GM19035 (cell line): ENCODE measurements around the gene ADCY9.
A peak's percentile ranks its signal among the peaks of the same experiment; 100 is the strongest.
"Not testable (repeated sequence)": the region's sequence is repeated elsewhere in the genome, so short reads cannot be mapped to it uniquely, and the experiment has no call there.

Experiments used
- ATAC-seq: cut with Tn5 transposase; IDR thresholded peaks from one replicate; pipeline ENCODE4 v1.9.1; 2021; ENCODE audit not compliant: unreplicated experiment

ADCY9 gene

DNA sequence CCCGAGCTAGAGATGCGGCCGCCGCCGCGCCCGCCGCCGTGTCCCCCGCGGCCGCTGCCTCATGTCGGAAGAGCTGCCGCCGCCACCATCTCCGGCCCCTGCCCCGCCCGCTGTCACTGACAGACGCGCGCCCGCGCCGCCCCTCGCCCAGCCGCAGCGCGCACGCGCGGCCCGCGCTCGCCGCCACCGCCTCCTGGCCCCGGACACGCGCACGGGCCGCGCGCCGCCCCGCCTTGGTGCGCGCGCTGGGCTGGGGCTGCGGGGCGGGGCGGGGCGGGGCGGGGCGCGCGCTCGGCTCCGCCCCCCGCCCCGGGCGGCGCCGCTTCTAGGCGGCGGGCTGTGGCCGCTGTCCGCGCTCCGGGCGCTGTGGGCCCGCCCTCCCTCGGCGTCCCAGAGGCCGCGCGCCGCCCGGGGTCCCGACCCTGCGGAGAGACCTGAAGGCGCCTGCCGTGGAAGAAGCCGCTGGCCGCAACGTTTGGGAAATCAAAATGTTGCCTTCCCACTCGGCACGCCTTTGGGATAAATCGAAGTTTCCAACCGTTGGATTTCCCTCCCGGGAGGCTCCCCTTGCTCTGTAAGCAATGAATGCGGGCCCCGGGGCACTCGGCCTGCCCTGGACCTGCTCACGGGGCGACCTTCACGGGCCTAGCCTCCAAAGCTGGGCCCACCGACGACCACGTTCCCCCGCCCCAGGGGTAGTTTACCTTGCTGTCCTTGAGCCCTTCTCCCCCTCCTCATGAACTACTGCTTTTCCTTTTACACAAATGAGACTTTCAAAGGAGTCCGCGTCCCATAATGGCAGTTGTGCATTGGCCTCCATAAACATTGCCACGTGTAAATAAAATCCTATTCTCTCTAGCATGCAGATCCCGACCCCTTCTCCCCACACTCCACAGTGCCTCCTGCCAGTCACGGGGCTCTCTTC, at the start of gene ADCY9:
TSS of gene ADCY9 (minus strand) at position 118 of the 925 bp plus-strand sequence. CDS start 1,000 bp downstream, outside the sequence.
- ATAC-seq, result peak; percentile 78

DNA sequence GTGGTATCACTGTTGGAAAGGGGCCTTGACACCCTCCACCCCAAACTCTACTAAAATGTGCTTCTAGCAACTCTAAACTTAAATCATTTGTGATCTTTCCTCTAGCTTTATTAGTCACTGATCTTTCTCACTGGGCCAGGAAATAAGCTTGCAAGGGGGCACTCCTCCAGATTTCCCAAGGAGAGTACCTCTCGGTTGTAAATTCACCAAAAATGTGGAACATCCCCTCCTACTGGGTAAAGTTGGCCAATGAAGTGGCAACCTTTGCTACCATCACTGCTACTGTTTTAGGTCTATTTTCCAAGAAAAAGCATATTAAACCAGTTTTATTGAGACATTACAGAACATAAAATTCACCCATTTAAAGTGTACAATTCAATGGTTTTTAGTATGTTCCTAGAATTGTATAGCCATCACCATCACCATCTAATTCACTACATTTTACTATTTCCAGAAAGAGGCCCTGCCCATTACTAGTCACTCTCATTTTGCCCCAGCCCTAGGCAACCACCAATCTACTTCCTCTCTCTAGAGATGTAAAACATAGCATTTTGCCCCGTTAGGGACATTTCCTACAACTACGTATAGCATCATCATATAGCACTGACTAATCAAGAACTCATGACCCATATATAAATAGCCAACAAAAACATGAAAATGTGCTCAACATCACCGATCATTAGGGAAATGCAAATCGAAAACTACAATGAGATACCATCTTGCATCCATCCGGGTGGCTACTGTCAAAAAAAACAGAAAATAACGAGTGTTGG, 44.6 kb upstream of the ADCY9 start:
- no peak for ATAC-seq

DNA sequence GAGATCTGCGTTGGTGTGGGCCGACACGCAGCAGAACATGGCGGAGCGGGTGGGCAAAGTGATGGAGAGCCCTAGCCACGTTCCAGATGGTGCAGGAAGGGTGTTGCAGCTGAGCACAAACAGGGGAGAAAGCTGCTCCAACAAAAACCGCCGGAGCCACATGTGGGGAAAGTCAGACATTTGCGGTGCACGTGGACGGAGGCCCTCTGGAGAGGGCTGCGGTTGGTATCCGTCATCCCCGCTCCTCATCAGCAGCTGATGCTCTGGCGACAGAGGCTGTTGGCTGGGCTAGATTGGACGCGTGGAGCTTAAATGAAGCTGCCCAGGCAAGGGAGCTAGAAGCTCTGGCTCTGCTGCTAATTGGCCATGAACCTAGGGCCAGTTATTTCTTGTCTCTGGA, 43.5 kb upstream of the ADCY9 start:
- no peak for ATAC-seq

DNA sequence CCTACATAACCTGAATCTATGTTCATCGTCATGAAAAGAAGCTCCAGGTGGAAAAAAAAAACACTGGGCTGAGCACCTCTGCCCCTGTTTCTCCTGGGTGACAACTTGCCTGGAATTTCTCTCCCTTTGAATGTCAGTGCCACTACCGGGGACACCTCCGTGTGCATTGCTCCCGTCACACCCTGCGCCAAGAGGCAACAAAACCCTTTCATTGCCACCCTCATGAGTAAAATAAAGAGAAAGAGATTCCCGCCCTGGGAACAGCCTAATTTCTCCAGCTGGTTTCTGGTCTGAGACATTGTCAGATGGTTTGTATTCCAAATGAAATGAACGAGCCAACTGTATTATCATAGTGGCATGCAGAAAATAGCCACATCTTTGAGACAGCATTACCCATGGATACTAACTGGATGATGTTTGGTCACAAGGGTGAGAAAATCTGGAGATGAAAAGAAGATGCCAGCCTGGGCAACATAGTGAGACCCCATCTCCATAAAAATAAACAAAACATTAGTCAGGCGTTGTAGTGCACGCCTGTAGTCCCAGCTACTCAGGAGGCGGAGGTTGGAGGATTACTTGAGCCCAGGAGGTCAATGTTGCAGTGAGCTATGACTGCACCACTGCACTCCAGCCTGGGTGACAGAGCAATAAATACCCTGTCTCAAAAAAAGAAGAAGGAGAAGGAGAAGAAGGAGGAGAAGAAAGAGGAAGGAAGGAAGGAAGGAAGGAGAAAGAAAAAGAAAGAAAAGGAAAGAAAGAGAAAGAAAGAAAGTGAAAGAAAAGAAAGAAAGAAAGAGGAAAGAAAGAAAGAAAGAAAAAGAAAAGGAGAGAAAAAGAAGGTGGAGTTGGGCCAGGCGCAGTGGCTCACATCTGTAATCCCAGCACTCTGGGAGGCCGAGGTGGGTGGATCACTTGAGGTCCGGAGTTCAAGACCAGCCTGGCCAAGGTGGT, 42.2 kb upstream of the ADCY9 start:
- no peak for ATAC-seq

DNA sequence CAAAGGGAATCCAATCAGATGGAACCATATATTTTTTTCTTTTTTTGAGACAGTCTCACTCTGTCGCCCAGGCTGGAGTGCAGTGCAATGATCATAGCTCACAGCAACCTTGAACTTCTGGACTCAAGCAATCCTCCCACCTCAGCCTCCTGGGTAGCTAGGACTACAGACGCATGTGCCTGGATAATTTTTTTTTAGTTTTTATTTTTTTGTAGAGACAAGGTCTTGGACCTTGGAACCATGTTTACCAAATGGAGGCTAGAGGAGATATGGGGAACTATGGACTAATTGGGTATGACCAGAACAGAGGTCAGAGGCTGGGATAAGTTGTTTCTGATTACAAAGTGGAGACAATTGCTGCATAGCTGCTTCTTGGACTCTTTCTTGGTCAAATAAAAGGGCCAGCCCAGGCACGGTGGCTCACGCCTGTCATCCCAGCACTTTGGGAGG, 41.2 kb upstream of the ADCY9 start:
- no peak for ATAC-seq

DNA sequence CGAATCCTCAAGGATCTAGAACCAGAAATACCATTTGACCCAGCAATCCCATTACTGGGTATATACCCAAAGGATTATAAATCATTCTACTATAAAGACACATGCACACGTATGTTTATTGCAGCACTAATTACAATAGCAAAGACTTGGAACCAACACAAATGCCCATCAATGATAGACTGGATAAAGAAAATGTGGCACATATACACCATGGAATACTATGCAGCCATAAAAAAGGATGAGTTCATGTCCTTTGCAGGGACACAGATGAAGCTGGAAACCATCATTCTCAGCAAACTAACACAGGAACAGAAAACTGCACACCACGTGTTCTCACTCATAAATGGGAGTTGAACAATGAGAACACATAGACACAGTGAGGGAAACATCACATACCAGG, 40.3 kb upstream of the ADCY9 start:
- not testable (repeated sequence) for ATAC-seq

DNA sequence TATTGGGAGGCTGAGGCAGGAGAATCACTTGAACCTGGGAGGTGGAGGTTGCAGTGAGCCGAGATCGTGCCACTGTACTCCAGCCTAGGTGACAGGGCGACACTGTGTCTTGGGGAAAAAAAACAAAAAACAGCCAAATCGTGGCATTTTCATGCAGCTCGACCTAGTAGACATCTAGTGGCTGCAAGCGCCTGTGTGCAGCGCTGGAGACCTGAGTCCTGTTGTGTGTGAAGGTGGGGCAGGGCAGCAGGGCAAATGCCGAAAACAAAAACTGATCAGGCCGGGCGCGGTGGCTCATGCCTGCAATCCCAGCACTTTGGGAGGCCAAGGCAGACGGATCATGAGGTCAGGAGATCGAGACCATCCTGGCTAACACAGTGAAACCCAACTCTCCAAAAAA, 37.1 kb upstream of the ADCY9 start:
- ATAC-seq, result not testable (repeated sequence)

DNA sequence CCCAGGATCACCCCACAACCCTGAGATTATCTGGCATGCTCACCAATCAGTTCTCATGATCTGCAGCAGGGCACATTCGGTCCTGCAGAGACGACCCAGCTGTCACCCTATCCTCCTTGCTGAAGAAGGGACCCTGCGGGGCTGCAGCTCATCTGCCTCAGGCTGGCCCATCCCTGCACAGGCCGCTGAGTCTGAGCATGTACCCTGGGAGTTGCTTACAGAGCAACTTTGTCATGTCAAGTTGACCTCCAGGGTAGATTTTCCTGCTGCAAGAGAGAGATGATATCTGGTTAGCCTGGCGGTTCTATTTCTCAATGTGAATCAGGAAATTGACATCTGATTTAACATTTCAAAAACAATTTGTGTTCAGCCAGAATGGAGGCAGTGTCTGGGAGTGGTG, 36.0 kb upstream of the ADCY9 start:
- no peak for ATAC-seq

DNA sequence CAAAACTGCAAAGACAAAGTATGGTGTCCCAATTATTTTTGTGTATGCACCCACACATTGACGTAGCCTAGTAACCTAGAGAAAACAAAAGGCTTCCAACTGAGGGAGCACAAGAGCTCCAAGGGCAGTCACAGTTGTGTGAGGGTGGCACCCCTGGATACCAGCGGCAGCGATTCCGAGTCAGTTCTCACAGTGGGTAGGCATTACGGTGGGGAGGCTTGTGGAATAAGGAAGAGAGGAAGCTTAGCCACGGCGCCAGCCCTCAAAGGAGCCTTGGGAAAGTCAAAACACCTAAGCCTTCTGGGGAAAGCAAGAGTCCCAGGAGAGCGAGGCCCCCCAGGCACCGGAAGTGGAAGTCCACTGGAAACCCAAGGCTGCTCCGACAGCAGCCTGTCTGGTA, 31.0 kb upstream of the ADCY9 start:
- ATAC-seq, result no peak

DNA sequence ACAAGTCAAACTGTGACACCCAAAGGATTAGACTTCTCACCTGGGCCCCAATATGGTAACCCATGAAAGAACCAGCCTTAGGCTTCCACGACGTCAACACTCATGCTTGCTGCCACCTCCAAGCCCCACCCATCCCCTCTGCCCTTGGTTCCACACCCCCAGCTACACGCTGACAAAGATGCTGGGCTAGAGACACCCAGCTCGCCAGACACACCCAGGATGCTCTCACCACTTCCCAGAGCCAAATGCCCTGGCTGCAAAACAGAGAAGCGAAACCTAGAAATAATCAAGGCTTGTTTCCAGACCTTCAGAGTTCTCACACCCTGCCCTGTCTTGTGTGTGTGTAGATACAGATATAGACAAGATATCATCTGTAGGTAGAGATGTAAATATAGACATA, 26.0 kb upstream of the ADCY9 start:
- no peak for ATAC-seq

DNA sequence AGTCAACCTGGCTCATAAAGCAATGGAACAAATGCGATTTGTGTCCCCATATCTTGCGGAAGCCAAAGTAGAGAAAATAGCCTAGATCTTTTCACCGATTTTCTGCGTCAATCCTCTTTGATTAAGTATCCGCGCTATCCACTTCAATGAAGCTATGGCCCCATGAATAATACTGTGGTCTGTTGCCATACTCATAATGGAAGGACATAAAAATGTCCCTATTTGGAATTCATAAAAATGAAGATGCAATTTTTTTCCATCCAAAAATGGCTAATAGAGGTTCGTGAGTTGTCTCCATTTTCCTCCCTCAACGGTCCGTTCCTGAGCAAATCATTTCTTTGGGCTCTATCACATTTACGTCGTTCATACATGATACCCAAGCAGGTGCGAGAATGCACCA, 25.4 kb upstream of the ADCY9 start:
- no peak for ATAC-seq

DNA sequence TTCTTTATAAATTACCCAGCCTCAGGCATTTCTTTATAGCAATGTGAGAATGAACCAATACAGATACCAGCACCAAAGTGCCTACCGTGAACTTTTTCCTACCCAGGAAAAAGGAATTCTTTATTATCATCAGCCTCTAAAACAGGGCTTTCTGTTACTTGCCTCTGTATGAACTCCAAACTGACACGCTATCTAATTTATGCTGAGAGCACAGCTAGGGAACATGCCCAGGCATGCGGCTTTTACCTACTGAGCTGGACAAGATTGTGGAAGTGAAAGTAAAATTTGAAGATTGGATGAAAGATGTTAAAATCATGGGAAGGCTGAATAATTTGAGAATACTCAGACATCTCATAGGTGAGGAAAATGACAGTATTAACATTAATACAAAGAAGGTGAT, 24.4 kb upstream of the ADCY9 start:
- no peak for ATAC-seq

DNA sequence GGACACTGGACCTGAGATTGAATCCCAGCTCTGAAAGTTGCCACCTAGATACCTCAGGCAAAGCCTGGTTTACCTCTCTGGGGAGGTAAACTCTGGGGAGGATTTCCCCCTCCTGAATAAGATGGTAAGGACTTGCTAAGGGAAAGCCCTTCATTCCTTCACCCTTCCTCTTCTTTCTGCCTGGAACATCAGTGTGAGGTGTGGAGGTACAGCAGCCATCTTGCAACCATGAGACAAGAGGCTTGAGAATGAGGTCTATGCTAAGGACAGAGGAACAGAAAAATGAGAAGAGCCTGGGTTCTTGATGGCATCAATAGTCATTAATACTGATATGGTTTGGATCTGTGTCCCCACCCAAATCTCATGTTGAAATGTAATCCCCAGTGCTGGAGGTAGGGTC, 23.7 kb upstream of the ADCY9 start:
- ATAC-seq, result no peak

DNA sequence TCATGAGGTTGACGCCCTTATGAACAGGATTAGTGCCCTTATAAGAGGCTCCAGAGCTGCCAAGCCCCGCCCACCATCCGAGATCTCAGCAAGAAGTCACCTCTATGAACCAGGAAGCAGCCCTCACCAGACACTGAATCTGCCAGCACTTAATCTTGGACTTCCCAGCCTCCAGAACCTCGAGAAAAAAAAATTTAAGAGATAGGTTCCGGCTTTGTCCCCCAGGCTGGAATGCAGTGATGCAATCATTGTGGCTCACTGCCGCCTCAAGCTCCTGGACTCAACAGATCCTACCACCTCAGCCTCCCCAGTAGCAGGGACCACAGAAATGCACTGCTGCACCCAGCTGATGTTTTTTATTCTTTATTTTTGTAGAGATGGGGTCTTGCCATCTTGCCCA, 22.5 kb upstream of the ADCY9 start:
- no peak for ATAC-seq

DNA sequence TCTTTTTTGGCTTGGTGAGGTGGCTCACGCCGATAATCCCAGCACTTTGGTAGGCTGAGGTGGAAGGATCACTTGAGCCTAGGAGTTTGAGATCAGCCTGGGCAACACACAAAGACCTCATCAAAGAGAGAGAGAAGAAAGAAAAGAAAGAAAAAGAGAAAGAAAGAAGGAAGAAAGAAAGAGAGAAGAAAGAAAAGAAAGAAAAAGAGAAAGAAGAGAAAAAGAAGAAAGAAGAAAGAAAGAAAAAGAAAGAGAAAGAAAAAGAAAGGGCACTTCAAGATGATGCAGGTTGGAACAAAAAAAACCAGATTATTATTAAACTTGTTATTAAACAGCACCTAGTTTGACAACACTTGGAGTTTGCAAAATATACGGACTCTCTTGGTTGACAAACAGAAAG, 21.2 kb upstream of the ADCY9 start:
- no peak for ATAC-seq

DNA sequence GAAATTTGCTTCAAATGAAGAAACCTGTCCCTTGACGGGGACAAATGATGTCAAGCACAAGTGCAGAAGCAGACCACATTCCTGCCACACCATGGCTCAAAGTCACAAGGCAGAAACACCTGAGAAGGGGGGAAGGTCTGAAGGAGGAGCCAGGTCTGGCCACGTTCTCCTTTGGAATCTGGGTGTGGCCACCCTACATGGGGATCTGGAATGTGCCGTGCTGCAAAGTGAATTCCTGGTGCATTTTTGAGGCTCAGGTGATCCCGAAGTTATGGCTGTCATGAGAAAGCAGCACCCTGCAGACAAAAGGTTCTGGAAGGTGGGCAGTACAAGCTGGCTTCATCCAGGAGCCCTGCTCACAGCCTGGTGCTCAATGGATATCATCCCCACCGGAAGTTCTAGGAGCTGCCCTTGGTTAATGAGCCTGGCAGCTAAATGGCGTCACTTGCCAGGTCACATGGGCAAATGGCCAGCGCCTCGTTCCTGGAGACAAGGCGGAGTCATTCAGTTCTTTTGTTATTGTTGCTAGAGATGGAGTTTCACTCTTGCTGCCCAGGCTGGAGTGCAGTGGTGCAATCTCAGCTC, 20.1 kb upstream of the ADCY9 start:
- no peak for ATAC-seq

DNA sequence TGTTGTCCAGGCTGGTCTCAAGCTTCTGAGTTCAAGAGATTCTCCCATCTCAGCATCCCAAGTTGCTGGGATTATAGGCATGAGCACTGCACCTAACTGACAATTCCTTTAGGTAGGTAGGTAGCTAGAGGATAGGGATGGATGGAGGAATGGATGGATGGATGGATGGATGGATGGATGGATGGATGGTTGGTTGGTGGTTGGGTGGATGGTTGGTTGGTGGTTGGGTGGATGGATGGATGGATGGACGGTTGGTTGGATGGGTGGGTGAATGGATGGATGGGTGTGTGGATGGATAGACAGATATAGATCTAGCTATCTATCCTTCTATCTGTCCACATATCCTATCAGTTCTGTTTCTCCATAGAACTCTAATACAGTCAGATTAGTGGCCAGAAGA, 19.3 kb upstream of the ADCY9 start:
- ATAC-seq, result no peak

DNA sequence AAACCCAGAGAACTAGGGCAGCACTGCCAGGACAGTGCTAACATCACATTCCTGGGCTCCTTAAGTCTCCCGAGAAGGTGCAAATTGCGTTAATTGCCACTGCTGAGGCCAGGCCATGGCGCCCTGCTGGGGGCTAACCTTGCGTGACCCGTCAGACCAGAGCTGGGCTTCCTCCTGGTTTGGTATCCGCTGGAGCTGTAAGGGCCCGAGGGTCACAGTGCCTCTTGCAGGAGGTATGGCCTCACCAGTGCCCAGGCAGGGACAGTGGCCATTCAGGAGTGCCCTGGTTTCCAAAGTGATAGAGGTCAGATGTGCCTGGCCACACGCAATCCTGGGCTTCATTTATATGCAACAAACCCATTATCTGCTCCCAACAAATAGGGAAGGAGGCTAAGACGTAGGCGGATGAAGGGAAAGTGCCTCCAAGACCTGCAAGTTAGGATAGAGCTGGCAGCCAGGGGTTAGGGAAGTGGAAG, 17.7 kb upstream of the ADCY9 start:
- no peak for ATAC-seq

DNA sequence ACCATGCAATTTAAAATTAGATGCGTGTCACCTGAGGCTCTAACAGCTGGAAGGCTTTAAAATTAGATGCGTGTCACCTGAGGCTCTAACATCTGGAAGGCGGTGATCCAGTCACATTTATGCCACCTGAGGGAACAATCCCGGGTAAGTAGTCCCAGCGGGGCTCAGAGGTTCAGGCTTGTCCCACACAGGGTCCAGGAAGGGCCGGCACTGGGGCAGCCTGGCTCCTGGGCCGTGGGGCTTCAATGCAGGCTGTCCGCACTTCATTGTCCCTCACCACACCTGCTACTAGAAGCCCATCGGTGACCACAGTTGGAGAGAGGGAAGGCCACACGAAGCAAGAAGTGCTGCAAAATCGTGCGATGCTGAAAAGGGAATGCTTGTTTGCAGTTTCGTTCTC, 15.4 kb upstream of the ADCY9 start:
- ATAC-seq, result no peak

DNA sequence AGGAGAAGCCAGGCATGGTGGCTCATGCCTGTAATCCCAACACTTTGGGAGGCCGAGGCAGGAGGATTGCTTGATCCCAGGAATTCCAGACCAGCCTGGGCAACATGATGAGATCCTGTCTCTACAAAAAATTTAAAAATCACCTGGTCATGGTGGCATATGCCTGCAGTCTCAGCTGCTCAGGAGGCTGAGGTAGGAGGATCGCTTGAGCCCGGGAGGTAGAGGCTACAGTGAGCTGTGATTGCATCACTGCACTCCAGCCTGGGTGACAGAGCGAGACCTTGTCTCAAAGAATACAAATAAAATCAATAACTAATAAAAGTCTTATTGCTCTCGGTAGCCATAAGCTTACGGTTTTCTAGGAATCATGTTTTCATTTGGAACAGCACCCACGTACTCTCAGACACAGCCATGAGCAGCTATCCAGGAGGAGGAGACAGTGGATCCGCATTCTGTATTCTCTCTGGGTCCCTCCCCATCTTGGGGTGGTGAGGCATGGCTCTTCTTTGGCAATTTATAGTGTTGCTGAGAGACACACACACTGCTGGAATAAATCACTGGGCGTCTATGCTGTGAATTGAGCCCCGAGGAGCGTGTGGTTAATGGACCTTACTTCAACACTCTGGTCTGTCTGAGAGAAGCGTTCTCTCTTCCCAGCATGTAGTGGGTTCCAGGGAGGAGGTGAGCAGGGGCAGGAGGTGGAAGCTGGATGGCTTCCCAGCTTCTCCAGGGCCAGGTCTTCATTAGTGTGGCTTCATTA, 8.5 kb upstream of the ADCY9 start:
- no peak for ATAC-seq
